Measurements from ENCODE around the gene TRPM7. TPM values are rescaled to one million over a fixed set of nuclear protein-coding genes. Genes with fewer than 3 reads are reported as not detected.
A peak's percentile ranks its signal among the peaks of the same experiment; 100 is the strongest.

The TRPM7 gene, protein sequence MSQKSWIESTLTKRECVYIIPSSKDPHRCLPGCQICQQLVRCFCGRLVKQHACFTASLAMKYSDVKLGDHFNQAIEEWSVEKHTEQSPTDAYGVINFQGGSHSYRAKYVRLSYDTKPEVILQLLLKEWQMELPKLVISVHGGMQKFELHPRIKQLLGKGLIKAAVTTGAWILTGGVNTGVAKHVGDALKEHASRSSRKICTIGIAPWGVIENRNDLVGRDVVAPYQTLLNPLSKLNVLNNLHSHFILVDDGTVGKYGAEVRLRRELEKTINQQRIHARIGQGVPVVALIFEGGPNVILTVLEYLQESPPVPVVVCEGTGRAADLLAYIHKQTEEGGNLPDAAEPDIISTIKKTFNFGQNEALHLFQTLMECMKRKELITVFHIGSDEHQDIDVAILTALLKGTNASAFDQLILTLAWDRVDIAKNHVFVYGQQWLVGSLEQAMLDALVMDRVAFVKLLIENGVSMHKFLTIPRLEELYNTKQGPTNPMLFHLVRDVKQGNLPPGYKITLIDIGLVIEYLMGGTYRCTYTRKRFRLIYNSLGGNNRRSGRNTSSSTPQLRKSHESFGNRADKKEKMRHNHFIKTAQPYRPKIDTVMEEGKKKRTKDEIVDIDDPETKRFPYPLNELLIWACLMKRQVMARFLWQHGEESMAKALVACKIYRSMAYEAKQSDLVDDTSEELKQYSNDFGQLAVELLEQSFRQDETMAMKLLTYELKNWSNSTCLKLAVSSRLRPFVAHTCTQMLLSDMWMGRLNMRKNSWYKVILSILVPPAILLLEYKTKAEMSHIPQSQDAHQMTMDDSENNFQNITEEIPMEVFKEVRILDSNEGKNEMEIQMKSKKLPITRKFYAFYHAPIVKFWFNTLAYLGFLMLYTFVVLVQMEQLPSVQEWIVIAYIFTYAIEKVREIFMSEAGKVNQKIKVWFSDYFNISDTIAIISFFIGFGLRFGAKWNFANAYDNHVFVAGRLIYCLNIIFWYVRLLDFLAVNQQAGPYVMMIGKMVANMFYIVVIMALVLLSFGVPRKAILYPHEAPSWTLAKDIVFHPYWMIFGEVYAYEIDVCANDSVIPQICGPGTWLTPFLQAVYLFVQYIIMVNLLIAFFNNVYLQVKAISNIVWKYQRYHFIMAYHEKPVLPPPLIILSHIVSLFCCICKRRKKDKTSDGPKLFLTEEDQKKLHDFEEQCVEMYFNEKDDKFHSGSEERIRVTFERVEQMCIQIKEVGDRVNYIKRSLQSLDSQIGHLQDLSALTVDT (N-terminal part only)
- total RNA-seq, result 10 to 100 TPM; 41.8 to 54.4 (median 50.9) TPM
- total RNA-seq (2013), result 82.6 TPM

DNA sequence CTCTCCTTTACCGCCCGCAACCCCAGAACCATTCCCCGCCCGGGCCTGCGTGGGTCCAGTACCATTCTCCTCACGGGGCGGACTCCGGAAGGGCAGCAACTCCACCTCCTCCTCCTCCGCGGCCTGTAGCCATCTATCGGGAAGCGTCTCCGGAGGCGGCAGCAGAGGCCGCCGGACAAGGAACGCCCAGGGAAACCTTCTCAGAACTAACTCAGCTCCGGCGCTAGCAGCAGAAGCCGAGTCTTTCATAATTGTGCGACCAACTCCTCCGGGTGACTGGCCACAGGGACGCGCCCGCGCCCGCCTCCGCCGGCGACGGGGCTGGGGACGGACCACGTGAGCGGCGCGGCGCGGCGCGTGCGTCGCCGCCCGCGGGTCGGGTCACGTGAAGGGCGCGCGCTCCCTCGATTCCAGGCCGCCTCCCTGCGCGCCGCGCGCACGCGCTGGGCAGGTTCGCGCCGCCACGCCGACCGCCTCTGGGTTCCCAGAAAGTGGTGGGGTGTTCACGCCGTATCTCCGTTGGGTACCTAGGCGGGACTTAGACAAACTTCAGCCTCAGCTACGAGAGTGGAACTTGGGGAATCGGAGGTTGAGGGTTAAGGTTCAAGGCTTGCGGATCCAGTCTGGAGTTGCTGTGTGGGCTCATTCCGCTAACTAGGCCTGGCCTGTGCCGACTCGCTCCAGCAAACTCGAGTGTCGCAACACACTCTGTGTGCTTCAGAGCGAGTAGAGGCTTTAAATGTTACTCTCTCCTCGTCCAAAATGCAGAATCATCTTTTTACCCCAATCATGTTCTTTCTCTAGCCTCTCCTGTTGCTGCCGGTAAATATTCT, at the start of gene TRPM7:
Gene TRPM7, minus strand, starts transcription at position 329 of the 833 bp plus-strand sequence. Its CDS starts 264 bp downstream, at position 65.
- peaks cover 42 to 49% of the 10 kb centered on the region in 2 donors for H3K4me1 Mint-ChIP-seq
- Histone ChIP-seq H3K9me3 (ENCODE audit: control insufficient read depth, insufficient read depth, low read length) (no peaks in the 10 kb centered on the region), H3K36me3 (ENCODE audit: control insufficient read depth, insufficient read depth, low read length) (peaks cover 3% of the 10 kb centered on the region), H3K4me3 (ENCODE audit: low read length) (peak within 1 kb of the TSS; percentile 91), H3K4me1 (ENCODE audit: control insufficient read depth, insufficient read depth, low read length) (peaks cover 20% of the 10 kb centered on the region), H3K27ac (ENCODE audit: low read length) (peak within 1 kb of the TSS; percentile 94), H3K27me3 (ENCODE audit: control insufficient read depth, insufficient read depth, low read length) (no peaks in the 10 kb centered on the region)
- DNase-seq (peak; percentile 92 to 96), ATAC-seq (peak; percentile 76 to 96 (median 88))
- H3K4me3 Mint-ChIP-seq, result peak within 1 kb of the TSS; percentile 99
- intact Hi-C loops (cut with micrococcal nuclease), result loop anchor here (1.0 to 10.0 kb wide), 4 partner anchors 66 to 332 kb away; partner anchors contain the start of genes GABPB1 and SPPL2A
- under 1% methylated on average over 80 of the region's 80 CpGs for WGBS (ENCODE audit: insufficient coverage)
- TF ChIP-seq, protein P1, sequence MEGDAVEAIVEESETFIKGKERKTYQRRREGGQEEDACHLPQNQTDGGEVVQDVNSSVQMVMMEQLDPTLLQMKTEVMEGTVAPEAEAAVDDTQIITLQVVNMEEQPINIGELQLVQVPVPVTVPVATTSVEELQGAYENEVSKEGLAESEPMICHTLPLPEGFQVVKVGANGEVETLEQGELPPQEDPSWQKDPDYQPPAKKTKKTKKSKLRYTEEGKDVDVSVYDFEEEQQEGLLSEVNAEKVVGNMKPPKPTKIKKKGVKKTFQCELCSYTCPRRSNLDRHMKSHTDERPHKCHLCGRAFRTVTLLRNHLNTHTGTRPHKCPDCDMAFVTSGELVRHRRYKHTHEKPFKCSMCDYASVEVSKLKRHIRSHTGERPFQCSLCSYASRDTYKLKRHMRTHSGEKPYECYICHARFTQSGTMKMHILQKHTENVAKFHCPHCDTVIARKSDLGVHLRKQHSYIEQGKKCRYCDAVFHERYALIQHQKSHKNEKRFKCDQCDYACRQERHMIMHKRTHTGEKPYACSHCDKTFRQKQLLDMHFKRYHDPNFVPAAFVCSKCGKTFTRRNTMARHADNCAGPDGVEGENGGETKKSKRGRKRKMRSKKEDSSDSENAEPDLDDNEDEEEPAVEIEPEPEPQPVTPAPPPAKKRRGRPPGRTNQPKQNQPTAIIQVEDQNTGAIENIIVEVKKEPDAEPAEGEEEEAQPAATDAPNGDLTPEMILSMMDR (IDR thresholded peaks at IDR 0.05), result no peak
- no peaks in the 10 kb centered on the region for H3K9me3 Mint-ChIP-seq
- H3K36me3 Mint-ChIP-seq, result no peaks in the 10 kb centered on the region
- no peaks in the 10 kb centered on the region for H3K27me3 Mint-ChIP-seq (ENCODE audit: low read depth in 2 of 2)
- peak within 1 kb of the TSS; percentile 97 for H3K27ac Mint-ChIP-seq

DNA sequence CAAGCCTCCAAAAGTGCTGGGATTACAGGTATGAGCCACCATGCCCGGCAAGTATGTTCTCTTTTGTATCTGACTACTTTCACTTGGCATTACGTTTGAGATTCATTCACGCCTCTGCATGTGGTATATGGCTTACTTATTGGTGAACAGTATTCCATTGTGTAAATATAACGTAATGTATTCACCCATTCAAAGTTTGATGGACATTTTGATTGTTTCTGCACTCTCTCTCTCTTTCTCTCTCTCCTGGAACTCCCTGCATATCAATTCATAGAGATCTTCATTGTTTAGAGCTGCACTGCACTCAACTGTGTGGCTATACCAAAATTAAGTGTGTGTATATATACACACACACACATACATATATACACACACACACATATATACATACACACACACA, 48.6 kb upstream of the TRPM7 start:
- Mint-ChIP-seq H3K27me3 (ENCODE audit: low read depth in 2 of 2) (no peaks in the 10 kb centered on the region), H3K4me3 (no peak overlapping the region), H3K9me3 (no peaks in the 10 kb centered on the region), H3K4me1 (no peaks in the 10 kb centered on the region), H3K36me3 (peaks cover 20% of the 10 kb centered on the region), H3K27ac (no peak overlapping the region)
- Histone ChIP-seq H3K4me3 (ENCODE audit: low read length) (no peak overlapping the region), H3K27me3 (ENCODE audit: control insufficient read depth, insufficient read depth, low read length) (no peaks in the 10 kb centered on the region), H3K4me1 (ENCODE audit: control insufficient read depth, insufficient read depth, low read length) (no peaks in the 10 kb centered on the region), H3K36me3 (ENCODE audit: control insufficient read depth, insufficient read depth, low read length) (peaks cover 60% of the 10 kb centered on the region), H3K9me3 (ENCODE audit: control insufficient read depth, insufficient read depth, low read length) (no peaks in the 10 kb centered on the region), H3K27ac (ENCODE audit: low read length) (no peak overlapping the region)
- DNase-seq (no peak), ATAC-seq (no peak)
- WGBS (ENCODE audit: insufficient coverage), result 95% methylated on average over 3 of the region's 4 CpGs
- TF ChIP-seq, protein P1 (IDR thresholded peaks at IDR 0.05), result no peak
- intact Hi-C loops (cut with micrococcal nuclease), result no loop called here

DNA sequence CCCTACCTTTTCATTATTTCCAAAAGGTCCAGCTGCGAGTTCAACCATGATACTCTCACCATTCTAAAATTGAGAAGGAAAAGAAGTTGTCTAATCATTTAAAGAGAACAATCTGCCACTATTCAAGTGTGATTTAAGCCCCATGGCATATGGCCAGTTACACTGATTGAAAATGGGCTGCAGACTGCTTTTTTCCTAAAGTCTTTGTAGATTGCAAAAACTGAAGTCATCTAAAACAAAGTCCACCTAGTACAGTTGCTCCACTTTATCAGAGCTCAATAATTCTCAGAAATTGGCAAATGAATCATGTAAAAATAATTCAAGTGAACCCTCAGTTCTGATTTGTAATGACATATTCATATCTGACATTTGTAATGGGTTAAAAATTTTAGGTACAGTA, 39.7 kb upstream of the TRPM7 start:
- H3K36me3 Mint-ChIP-seq, result peaks cover 6% of the 10 kb centered on the region
- H3K27ac Mint-ChIP-seq, result peak overlapping the region; percentile 39 to 50
- TF ChIP-seq, protein P1 (IDR thresholded peaks at IDR 0.05), result no peak
- no peaks in the 10 kb centered on the region for H3K4me1 Mint-ChIP-seq
- Histone ChIP-seq H3K4me1 (ENCODE audit: control insufficient read depth, insufficient read depth, low read length) (no peaks in the 10 kb centered on the region), H3K4me3 (ENCODE audit: low read length) (no peak overlapping the region), H3K36me3 (ENCODE audit: control insufficient read depth, insufficient read depth, low read length) (peaks cover 56% of the 10 kb centered on the region), H3K27ac (ENCODE audit: low read length) (no peak overlapping the region), H3K27me3 (ENCODE audit: control insufficient read depth, insufficient read depth, low read length) (no peaks in the 10 kb centered on the region), H3K9me3 (ENCODE audit: control insufficient read depth, insufficient read depth, low read length) (no peaks in the 10 kb centered on the region)
- intact Hi-C loops (cut with micrococcal nuclease), result no loop called here
- no peaks in the 10 kb centered on the region for H3K27me3 Mint-ChIP-seq (ENCODE audit: low read depth in 2 of 2)
- no peak for ATAC-seq
- WGBS (ENCODE audit: insufficient coverage), result no CpG with 5 or more reads among the region's 1 CpG
- DNase-seq, result no peak
- no peak overlapping the region for H3K4me3 Mint-ChIP-seq
- H3K9me3 Mint-ChIP-seq, result no peaks in the 10 kb centered on the region
